ENCODE measurements around the gene BRINP2.
A peak's percentile ranks its signal among the peaks of the same experiment; 100 is the strongest.

Gene BRINP2

DNA sequence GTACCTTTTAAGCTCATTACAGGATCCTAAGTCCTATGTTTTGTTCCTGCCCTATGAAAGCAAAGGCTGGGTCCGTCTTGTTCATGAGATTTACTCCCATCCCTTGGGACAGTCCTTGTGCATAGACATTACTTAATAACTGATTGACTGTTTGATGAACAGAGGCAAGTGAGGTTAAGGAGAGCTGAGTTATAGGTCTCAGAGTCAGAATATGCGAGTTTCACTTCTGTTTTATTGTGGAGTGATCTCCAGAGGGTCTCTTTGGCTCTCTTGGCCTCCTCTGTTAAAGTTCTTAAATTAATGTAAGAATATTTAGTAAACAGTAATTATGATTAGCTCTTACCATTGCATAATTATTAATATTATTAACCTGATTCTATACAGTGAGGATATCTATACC, 52.6 kb downstream of the BRINP2 start:
- no peak for DNase-seq (ENCODE audit: low read depth in 2 of 2)

DNA sequence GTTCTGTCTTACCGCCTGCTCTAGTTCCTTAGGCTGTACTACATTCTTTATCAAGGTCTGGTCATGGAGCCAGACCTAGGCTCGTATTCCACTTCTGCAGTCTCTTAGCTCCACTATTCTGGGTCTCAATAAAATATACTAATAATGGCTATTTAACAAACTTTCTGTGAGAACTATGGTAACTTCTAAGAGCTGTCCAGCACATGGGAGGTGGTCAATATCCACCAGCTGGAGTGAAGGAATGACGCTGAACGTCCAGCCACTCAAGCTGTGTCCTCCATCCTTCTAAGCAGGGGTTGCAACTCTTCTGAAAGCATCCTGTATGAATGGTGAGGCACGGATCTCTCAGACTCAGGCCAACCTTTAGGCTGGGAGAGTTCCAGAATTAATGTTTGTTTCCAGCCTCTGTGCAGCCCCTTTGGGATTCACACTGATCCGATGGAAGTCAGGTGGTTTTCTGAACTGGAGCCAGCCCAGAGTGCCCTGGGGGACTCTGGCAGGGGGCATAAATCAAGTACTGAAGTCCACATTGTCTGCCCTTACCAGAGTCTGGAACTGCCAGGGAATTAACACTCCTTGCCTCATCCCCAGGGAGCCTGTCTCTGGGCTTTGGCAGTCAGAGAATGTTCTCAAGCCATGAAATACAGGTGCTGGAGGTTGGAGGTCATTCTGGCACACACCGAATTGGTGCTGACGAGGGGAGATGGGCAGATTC, 57.4 kb downstream of the BRINP2 start:
- no peak for DNase-seq (ENCODE audit: low read depth in 2 of 2)

DNA sequence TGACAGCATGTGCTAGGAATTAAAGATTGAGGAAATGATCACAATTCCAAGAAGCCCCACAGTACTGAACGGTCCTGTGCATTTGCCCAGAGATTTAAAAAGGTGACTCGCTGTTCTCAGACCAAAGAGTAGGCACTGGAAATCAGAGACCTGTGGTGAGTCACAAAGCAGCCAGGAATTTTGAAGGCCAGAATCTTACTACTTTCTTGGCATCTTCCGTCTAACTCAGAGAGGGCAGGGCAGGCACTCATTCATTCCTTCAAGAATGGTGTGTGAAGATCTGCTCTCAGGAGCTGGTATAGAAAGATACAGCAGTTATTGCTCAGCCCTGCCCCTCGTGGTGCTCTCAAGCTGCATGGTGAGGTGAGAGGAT, 57.9 kb downstream of the BRINP2 start:
- peak in 1 of 2 experiments; percentile 16 for DNase-seq (ENCODE audit: low read depth in 2 of 2)

DNA sequence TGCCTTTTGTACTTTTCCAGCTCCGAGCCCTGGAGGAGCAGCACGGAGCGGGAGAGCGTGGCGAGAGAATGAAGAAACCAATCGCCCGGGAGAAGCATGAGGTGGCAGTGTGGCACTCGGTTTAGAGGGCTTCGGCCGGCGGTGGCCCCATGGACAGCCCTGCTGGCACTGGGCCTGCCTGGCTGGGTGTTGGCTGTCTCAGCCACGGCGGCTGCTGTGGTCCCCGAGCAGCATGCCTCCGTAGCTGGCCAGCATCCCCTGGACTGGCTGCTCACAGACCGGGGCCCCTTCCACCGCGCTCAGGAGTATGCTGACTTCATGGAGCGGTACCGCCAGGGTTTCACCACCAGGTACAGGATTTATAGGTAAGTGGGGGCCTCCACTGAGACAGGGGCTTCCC, 59.0 kb downstream of the BRINP2 start:
- no peak for DNase-seq (ENCODE audit: low read depth in 2 of 2)

DNA sequence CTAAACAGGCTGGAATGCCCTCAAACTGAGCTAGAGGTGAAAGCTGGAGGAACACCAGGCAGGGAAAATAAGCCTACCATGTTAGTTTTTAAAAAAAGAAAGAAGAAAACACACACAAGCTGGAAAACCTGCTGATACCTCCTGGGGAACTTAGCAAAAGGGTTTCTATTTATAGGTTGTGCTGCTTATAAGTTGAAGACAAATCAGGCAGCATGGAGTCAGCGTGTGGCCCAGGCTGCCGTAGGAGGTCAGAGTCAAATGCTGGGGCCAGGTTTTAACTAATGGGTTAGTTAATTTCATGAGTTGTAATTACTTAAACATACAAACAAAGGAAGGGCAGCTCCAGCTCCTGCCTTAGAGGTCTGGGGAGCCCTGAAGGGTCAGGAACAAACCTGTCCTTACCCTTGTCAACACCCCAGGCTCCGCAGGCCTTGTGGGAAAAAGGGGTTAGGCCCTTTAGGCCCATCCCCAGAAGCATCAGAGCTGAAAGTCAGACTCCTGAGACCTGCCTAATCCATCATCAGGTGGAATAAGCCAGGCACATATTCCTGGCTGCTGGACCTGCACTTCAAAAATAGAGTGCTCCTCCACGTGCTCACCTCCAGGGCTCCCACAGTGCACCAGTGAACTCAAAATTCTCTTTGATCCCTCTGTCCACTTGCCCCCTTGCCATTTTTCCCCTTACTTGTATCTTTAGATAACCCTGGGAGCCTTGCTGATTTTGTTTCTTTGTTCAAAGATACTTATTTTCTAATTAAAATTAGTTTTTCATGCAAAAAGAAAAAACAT, 59.7 kb downstream of the BRINP2 start:
- no peak for DNase-seq (ENCODE audit: low read depth in 2 of 2)

DNA sequence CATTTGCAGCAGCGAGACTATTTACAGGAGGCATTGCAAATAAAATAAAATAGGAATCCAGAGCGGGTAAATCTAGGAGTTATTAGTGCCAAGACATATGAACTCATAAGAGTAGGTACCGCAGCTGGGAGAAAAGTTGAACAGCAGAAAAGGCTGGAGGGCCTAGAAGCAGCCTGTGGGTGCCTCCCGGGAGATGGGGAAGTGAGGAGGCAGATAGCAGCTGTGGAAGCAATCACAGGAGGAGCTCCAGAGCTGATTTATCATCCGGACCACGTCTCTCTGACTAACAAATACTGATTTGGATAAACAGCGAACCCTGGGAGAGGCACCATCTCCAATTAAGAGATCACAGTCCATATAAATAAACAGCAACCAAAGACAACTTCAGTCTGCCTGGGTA, 64.6 kb downstream of the BRINP2 start:
- DNase-seq (ENCODE audit: low read depth in 2 of 2) = no peak

DNA sequence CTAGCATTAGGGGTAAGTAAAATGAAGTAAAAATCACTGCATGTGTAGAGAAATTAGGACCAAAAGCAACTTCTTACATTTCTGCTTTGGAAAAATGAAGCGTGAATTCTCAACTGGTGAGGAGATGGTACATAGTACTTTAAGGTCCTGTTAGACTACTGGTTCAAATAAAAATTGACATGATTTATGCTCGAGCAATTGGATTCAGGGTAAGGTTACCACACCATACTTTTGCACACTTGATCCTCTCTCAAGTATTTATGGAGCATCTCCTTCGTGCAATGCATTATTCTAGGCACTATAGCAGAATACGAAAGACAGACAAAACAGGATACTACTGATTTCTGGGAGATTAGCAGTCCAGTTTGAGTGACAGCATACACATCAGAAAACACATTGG, 66.2 kb downstream of the BRINP2 start:
- no peak for DNase-seq (ENCODE audit: low read depth in 2 of 2)

DNA sequence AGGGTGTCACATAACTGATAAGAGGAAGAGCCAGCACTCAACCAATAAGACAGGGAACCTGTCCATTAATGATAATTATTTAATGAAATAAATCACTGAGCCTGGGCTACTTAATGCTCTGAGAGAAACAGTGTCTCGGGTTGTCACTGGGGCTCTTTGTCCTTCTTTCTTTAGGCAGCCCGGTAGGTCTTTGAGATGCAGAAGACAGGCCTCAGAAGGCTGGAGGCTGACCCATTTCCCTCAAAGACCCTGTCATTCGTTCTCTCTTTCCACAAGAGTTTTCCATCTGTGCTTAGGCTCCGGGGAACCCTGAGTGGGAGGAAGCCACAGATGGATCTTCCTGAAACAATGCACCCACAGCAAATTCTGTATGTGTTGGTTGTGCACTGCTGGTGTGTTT, 68.2 kb downstream of the BRINP2 start:
- no peak for DNase-seq (ENCODE audit: low read depth in 2 of 2)

DNA sequence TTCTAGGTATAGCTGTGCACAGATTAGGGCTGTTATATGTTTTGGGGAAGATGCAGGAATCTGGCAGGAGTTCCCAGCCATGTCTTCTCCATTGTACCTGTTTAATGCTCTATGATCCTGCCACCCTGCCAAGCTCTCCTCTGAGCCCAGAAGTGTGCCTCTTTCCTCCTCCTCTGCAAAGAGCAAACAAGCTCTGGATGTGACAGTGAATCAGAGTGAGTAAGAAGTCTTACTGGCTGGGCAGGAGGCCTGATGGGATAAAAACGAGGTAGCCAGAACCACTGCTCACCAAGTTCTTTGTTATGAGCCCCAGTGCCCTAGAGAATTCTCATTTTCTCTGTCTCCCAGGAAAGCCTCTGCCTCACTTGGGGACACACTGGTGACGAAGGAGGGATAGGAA, 69.0 kb downstream of the BRINP2 start:
- no peak for DNase-seq (ENCODE audit: low read depth in 2 of 2)

DNA sequence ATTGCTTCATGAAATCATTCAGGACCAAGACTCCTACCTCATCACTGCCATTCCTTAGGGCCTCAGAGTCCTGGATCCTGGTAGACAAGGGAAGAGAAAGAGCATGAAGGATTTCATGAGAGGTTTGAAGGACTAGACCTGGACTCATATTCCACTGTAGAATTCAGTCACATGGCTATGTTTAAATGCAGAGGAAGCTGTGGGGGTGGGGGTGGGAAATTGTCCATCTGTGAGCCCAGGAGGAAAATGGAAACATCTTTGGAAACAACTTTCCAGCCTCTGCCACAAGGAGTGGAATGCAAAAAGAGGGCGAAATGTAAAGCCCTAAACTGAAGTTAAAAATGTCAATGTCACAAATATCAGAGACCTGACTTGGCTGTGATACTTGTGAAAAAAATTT, 73.0 kb downstream of the BRINP2 start:
- DNase-seq (ENCODE audit: low read depth in 2 of 2) = no peak

DNA sequence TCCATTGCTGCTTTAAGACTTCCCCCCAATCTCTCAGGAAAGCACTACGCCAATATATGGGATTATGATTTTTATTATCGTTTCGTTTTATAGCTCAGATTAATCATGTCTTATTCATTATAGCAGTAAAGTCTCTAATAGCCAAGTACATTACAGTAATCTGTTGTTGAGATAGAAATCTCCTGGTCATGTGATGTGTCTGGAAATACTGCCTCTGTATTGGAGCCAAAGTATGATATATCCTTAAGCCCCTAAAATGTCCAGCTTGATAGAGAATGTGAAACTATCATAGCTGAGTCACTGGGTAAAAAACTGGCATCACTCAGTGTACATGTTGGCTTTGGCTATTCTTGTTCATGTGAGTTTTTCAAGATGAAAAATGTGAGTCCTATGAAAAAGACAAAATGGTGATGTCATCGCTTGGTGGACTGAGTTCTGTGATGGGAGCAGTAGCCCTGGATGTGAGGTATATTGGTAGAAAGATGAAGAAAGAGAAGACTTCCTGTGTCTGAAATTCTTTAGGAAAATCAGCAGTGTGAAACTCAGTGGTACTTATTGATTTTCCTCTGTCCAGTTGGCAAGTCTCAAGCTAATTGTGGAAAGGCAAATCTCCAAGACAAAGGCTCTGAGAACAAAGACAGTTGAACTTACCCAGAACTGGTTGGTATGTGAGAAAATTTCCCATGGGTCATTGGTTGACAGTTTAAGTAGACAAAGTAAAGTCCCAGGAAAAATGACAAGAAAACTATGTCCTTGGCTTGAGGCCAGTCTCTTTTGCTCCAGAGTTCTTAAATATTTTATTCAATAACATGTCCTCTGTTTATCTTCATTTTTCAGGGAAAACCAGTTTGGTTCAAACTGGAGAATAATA, 76.2 kb downstream of the BRINP2 start:
- DNase-seq (ENCODE audit: low read depth in 2 of 2) = no peak

DNA sequence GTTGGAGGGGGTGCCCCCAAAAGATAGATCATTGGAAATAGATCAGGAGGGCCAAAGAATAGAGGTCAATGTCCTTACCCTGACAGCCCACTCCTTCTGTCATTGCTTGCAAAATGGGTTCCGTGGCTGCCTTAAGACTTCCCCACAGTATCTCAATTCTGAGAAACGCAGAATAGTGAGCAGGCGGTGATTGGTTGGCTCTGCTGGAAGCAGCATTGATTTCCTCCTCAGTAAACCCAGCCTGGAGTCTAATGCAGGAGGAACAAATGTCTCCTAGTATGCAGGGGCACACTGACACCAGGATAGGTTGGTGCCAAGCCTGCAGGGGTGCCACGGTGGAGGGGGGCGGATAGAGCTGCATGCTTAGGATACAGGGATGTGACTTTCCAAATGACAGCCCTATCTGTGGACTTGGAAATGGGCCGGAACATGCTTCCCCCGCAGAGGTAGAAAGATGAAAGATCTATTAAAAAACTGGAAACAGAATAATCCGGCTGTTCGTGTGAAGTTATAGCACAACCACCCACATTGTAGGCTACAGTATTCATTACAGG, 76.9 kb downstream of the BRINP2 start:
- DNase-seq (ENCODE audit: low read depth in 2 of 2) = no peak

DNA sequence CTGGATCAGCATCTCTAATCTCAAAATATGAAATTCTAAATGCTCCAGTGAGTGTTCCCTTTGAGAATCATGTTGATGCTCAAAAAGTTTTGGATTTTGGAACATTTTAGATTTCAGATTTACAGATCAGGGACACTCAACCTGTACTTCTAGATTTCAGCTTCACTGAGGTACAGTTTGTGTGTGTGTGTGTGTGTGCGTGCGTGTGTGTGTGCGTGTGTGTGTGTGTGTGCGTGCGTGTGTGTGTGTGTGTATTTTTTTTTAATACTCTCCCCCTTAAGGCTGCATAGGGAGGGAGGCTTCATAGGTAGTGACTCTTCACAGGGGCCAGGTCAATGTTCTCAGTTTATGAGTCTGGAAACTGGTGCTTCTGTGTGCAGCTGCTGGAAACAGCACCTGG, 77.5 kb downstream of the BRINP2 start:
- no peak for DNase-seq (ENCODE audit: low read depth in 2 of 2)

DNA sequence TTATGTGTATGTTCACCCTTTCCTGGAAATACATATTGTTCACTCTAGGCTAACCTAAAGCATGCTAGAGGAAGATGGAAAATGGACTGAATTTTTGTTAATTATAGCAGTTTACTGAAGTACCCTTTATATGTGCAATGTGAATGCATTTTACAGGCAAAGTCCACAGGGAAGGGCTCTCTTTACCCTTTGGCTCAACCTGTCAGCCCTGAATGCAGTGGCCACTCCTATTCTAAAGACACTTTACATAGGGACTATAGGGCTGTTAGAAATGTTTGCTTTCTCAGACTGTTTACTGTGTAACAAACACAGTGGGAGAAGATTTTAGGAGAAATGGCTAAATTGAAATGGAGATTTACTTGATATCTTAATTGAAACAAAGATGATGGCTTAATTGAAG, 78.5 kb downstream of the BRINP2 start:
- DNase-seq (ENCODE audit: low read depth in 2 of 2) = no peak

DNA sequence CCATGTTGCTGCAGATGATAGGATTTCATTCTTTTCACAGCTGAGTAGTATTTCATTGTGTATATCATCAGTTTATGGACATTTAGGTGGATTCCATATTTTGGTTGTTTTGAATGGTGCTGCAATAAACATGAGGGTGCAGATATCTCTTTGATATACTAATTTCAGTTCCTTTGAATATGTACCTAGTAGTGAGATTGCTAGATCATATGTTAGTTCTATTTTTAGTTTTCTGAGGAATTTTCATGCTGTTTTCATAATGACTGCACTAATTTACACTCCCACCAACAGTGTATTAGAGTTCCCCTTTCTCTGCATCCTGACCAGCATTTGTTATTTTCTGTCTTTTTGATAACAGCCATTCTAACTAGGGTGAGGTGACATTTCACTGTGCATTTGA, 82.1 kb downstream of the BRINP2 start:
- DNase-seq (ENCODE audit: low read depth in 2 of 2) = no peak

DNA sequence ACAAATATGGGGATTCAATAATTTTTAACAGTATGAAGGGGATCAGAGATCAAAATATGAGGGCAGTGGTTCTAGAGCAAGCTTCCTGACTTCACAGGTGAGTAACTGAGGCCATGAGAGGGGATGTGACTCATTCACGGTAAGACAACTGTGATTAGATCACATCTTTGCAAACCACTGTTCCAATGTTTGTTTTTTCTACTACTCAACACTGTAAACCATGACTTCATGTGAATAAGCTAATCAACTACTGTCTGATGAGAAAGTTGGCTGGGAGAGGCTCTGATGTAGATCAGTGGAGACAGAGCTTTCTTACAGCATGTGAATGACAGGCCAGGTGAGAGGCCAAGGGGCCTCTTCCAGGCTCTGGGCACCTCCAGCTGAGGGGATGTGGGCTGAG, 84.7 kb downstream of the BRINP2 start:
- no peak for DNase-seq (ENCODE audit: low read depth in 2 of 2)

DNA sequence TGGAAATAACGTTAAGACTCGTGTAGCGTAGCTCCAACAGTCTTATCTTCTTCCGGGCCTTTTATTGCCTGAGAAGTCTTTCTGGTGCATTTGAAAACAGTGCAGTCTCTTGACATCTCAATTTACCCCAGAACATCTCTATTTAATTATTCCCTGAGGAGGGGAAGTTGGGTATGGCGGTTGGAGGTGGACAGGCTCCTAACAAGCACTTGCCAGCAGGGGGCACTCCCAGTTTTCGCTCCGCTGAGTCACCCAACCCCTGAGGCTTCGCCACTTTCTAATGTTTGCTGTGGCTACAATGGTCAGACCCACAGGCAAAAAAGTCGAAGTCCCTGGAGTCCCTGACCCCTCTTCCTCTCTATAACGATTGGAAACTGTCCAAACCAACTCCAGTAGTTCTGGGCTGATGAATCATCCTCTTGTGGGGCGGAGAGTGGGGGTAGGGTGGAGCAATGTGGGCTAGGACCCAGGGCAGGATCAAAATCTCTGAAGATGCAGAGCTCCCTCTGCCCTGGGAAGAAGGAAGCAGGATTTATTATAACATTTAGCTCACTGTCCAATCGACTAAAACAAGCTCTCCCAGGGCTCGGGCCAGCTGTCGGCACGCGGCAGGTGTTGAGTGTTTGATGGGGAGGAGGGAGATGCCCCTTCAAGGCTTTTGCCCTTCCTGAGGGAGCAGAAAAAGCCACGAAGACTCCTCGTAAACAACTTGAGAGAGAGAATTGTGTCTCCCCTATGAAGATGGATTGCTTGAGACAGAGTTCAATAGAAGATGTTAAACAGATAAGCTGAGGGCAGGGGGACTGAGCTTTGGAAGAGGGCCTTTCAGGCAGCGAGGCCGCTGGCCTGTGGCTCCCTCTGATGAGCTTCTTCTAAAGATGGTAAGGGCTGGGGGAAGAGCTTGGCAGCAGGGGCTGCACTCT, 85.7 kb downstream of the BRINP2 start:
- peak; percentile 76 to 81 for DNase-seq (ENCODE audit: low read depth in 2 of 2)

DNA sequence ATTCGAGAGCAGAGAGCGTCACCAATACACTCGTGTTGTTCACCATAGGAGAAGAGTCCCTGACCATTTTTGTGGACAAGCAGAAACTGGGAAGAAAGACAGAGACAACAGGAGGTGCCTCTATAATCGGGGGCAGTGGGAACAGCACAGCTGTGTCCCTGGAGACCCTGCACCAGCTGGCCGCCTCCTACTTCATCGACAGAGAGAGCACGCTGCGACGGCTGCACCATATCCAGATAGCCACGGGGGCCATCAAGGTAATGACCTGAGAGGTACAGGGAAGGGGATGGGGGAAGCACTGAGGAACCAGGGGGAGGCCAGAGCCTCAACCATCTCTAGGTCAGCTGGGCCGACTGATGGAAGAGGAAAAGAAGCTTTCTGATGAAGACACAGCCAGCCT, 86.4 kb downstream of the BRINP2 start:
- no peak for DNase-seq (ENCODE audit: low read depth in 2 of 2)

DNA sequence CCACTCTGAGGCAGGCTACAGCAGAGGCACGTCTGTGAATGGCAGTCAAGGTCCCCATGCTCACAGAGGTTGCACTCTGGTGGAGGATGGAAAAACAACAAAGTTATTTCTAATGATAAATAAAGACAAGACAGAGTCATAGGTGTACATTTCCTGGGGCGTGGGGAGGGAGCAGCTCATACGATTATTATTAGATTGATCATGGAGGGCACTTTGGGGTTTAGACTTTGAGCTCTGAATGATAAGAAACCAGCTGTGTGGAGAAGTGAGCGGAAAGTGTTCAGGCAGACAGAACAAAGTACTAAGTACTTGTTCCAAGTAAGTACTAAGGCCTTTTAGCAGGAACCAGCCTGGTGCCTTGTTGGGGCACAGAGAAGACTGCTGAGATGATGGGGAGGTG, 86.8 kb downstream of the BRINP2 start:
- DNase-seq (ENCODE audit: low read depth in 2 of 2) = no peak

DNA sequence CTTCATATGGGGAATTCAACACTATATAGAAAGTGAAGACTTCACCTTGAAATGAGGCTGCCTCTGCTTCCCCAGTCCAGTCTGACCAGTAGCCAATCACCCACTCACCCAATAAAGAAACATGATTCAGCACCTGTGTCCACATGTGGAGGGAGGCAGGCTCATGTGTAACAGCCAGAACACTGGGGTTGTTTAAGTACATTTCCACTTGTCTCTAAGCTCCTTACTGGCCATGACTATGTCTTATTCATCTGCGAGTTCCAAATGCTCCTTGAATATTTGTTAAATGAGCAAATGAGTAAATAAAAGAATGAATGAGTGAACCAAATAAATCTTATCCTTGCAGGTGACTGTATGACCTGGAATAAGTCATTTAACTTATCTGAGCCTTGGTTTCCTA, 100.1 kb downstream of the BRINP2 start:
- DNase-seq (ENCODE audit: low read depth in 2 of 2) = no peak

DNA sequence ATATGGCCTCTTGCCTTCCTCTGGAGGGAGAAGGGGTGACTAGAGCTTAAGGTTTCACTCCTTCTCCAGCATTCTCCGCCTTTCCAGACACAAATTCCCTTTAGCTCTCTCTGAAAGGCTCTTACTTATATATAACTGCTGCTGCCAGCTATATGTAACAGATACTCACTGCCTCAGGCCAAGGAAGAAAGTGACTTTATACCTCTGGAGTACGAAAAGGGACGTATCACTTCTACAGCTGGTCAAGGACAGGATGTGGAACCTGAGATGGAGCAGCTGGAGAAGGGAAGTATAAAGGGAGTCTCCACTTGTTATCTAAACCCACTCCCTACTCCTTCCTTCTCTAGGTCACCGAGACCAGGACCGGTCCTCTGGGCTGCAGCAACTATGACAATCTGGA, 102.4 kb downstream of the BRINP2 start:
- DNase-seq (ENCODE audit: low read depth in 2 of 2) = no peak
